HepG2 (cell line): ENCODE data around the gene HYAL2. TPM values are rescaled to one million over a fixed set of nuclear protein-coding genes. Genes with fewer than 3 reads are reported as not detected.

ENCODE experiments used
- ATAC-seq: fragments of 200-7000 bp; cut with Tn5 transposase; 3 replicates; pipeline ENCODE4 v1.9.1; 2020; ENCODE audit warnings: mild to moderate bottlenecking, moderate library complexity
- BruUV-seq: library from RNA; stranded (reverse); fragments of 400-500 nt; replicated peaks from 2 replicates; lab custom pipeline; 2021; lab: Mats Ljungman, UMichigan
- CTCF ChIA-PET: fragments of 300-600 bp; formaldehyde crosslinking; extraction: SDS; loops from one replicate; lab custom pipeline; 2021; ENCODE audit warnings: low total read pairs, inconsistent platforms, low intra/inter-chr PET ratio; lab: Yijun Ruan, JAX
- POLR2A ChIA-PET: fragments of 350-600 bp; sonication (Branson Sonifier 250); formaldehyde crosslinking; loops from one replicate; lab custom pipeline; 2020; ENCODE audit warnings: antibody characterized with exemption, inconsistent platforms; lab: Yijun Ruan, JAX
- DNase-seq: peaks from one replicate; pipeline ENCODE4 v3.0.0-alpha.2; 2015; ENCODE audit warnings: low spot score
- FAIRE-seq: peaks from 3 replicates; lab custom pipeline; 2011; peaks lifted over from hg19 to GRCh38; lab: Jason Lieb, UNC
- H2AFZ ChIP-seq: one replicate; pipeline ENCODE4 v1.6.1; 2011; ENCODE audit warnings: low read length, inconsistent platforms
- H3K27ac ChIP-seq: fragments of 300-600 bp; 3 replicates; pipeline ENCODE4 v1.8.0; 2011; ENCODE audit warnings: mixed run types, mild to moderate bottlenecking, mixed read lengths, low read length, inconsistent platforms; ENCODE audit not compliant: insufficient read depth; ENCODE audit errors: extremely low read length
- H3K27me3 ChIP-seq, 2 experiments: fragments of 200-600 bp in 1 of 2; 2 replicates in 1 of 2; 3 replicates in 1 of 2; pipeline versions ENCODE4 v1.6.0 to v1.8.0; 2011; ENCODE audit warnings: low read length in 2 of 2, mild to moderate bottlenecking in 2 of 2, moderate library complexity in 2 of 2, inconsistent platforms in 1 of 2; ENCODE audit not compliant: insufficient read depth in 2 of 2, control insufficient read depth in 1 of 2
- H3K36me3 ChIP-seq, 2 experiments: fragments of 200-600 bp in 1 of 2; replicated peaks in 1 of 2; 2 replicates in 1 of 2; 3 replicates in 1 of 2; pipeline versions ENCODE4 v1.5.1 to v1.8.0; 2011; ENCODE audit warnings: low read length in 2 of 2, inconsistent platforms in 1 of 2; ENCODE audit not compliant: insufficient read depth in 2 of 2, control insufficient read depth in 1 of 2
- H3K4me1 ChIP-seq: 2 replicates; pipeline ENCODE4 v1.5.1; 2012; ENCODE audit warnings: low read length, inconsistent platforms; ENCODE audit not compliant: insufficient read depth
- H3K4me2 ChIP-seq: 2 replicates; pipeline ENCODE4 v1.6.0; 2011; ENCODE audit warnings: low read depth, low read length, inconsistent platforms
- H3K4me3 ChIP-seq, 3 experiments: fragments of 200-600 bp in 1 of 3; sonication (generic), shearing (Covaris generic) in 1 of 3; replicated peaks in 1 of 3; 2 replicates each; pipeline ENCODE4 v1.5.1; 2011 to 2016; ENCODE audit warnings: low read length in 3 of 3, inconsistent platforms in 2 of 3, low read depth in 2 of 3, mild to moderate bottlenecking in 2 of 3, control low read depth in 1 of 3, mixed read lengths in 1 of 3; ENCODE audit not compliant: insufficient read depth in 1 of 3
- H3K79me2 ChIP-seq: one replicate; pipeline ENCODE4 v1.6.1; 2011; ENCODE audit warnings: low read length, inconsistent platforms; ENCODE audit not compliant: insufficient read depth
- H3K9ac ChIP-seq: 2 replicates; pipeline ENCODE4 v1.6.0; 2011; ENCODE audit warnings: mild to moderate bottlenecking, low read depth, low read length, inconsistent platforms; ENCODE audit not compliant: insufficient read depth
- H3K9me3 ChIP-seq: 2 replicates; pipeline ENCODE4 v1.5.1; 2012; ENCODE audit warnings: mild to moderate bottlenecking, low read length
- H4K20me1 ChIP-seq: 2 replicates; pipeline ENCODE4 v1.6.0; 2011; ENCODE audit warnings: inconsistent platforms, mild to moderate bottlenecking, low read length, moderate library complexity; ENCODE audit not compliant: insufficient read depth
- AGO2 ChIP-seq: fragments of 200-400 bp; formaldehyde crosslinking; optimal IDR thresholded peaks from 2 replicates; pipeline ENCODE3; 2017; ENCODE audit warnings: mild to moderate bottlenecking, low read depth, low read length, moderate library complexity
- EHMT2 ChIP-seq: fragments of 200-600 bp; sonication (generic); IDR thresholded peaks from 2 replicates; pipeline ENCODE4 v1.7.0; 2017; ENCODE audit warnings: antibody characterized with exemption, low read depth, low read length, borderline replicate concordance
- ELF3 ChIP-seq: IDR thresholded peaks from 2 replicates; pipeline ENCODE4 v1.6.1; 2016; ENCODE audit warnings: missing genetic modification reagents, missing compliant biosample characterization
- HNRNPL ChIP-seq: fragments of 200-400 bp; formaldehyde crosslinking; IDR thresholded peaks from 2 replicates; pipeline ENCODE4 v1.6.1; 2017; ENCODE audit warnings: mild to moderate bottlenecking, low read depth, low read length
- ISL2 ChIP-seq: sonication (generic); formaldehyde crosslinking; IDR thresholded peaks from 2 replicates; pipeline ENCODE4 v1.5.0; 2020; ENCODE audit warnings: missing genetic modification reagents
- MTA3 ChIP-seq: sonication (generic); formaldehyde crosslinking; IDR thresholded peaks from 2 replicates; pipeline ENCODE4 v1.4.0; 2020; ENCODE audit warnings: missing genetic modification reagents
- NBN ChIP-seq: fragments of 450-650 bp; conservative IDR thresholded peaks from 2 replicates; pipeline ENCODE4 v1.6.1; 2017
- ZBTB7A ChIP-seq: sonication (generic); formaldehyde crosslinking; IDR thresholded peaks from 2 replicates; pipeline ENCODE4 v1.8.0; 2022; ENCODE audit warnings: mild to moderate bottlenecking, missing genetic modification reagents
- WGBS: methylation state at CpG from one replicate; pipeline ENCODE4 v1.1.6; 2017; ENCODE audit warnings: low lambda C conversion rate; 5-methylcytosine and 5-hydroxymethylcytosine counted together
- in situ Hi-C: cut with HindIII; loops from 2 replicates; pipeline ENCODE4 v1.10.0; 2017; ENCODE audit warnings: low pct_unique_long_range_greater_than_20kb; ENCODE audit not compliant: extremely low pct_ligation_motif_present
- intact Hi-C: fragments of 100-400 bp; cut with micrococcal nuclease; formaldehyde crosslinking; loops from one replicate; pipeline ENCODE4 v1.10.0; 2022; ENCODE audit not compliant: unreplicated experiment
- polyA plus RNA-seq, 8 experiments: library from polyadenylated mRNA; depleted of rRNA in 3 of 8; stranded (reverse) in 7 of 8; unstranded in 1 of 8; fragments of >200 nt; fragmentation: Illumina TruSeq in 4 of 8; extraction: Trizol in 4 of 8; gene quantifications; 2 replicates each; pipeline versions ENCODE4 v1.2.1 to v1.2.3, GENCODE V29; 2011 to 2016; ENCODE audit warnings: low read depth in 4 of 8, missing spikeins in 1 of 8, mixed read lengths in 1 of 8; ENCODE audit not compliant: insufficient read depth in 1 of 8
- total RNA-seq, 5 experiments: library from RNA; depleted of rRNA; stranded (reverse); fragments of >200 nt; fragmentation: Illumina TruSeq; extraction: Trizol; gene quantifications; 2 replicates each; pipeline ENCODE4 v1.2.3, GENCODE V29; 2016; ENCODE audit warnings: low read depth in 1 of 5
- TF ChIP-seq, protein P1 (sequence below): sonication (generic); formaldehyde crosslinking; IDR thresholded peaks from 2 replicates; pipeline ENCODE4 v1.4.0; 2020; ENCODE audit warnings: missing genetic modification reagents
- TF ChIP-seq, protein P2 (sequence below): fragments of 450-650 bp; IDR thresholded peaks from 2 replicates; pipeline ENCODE4 v1.6.1; 2017; ENCODE audit warnings: mild to moderate bottlenecking
- TF ChIP-seq, protein P3 (sequence below): sonication (generic); formaldehyde crosslinking; IDR thresholded peaks from 2 replicates; pipeline ENCODE4 v1.4.0; 2020; ENCODE audit warnings: missing genetic modification reagents

The HYAL2 gene
- total and polyA plus RNA-seq, 2 of the 13 experiments (the other 11 are each of a cell fraction or from before 2014, with no cell fraction given) = 76.2 to 102 TPM

DNA sequence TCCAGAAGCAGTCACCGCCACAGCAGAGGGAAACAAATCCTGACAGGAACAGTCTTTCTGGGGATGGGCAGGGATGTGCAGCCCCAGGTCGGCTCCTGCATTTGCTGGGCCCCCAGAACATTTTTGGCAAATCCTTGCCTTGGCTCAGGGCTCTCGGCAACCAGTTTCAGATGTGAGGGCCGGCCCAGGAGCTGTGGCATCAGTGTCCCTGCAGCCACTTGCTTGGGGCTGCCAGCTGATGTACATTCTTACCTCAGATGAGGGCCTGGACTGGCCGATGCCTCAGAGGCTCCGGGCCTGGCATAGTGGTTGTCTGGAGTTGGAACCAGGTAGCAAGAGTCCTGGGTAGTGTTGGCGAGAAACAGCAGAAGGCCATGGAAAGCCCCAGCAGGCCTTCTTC lies 32.3 kb upstream of the HYAL2 start:
- FAIRE-seq = no peak
- Histone ChIP-seq H3K4me3 (no peak overlapping the region), H2AFZ (no peak overlapping the region), H3K27ac (no peak overlapping the region), H3K36me3 (peaks cover 10 to 31% of the 10 kb centered on the region in 2 experiments; a peak in 4 of 5 replicates), H4K20me1 (peaks cover 25% of the 10 kb centered on the region), H3K4me1 (peaks cover 53% of the 10 kb centered on the region), H3K4me2 (no peak overlapping the region), H3K79me2 (peaks cover 44% of the 10 kb centered on the region), H3K27me3 (no peaks in the 10 kb centered on the region), H3K9me3 (no peaks in the 10 kb centered on the region), H3K9ac (no peak overlapping the region)
- TF ChIP-seq, protein P1, sequence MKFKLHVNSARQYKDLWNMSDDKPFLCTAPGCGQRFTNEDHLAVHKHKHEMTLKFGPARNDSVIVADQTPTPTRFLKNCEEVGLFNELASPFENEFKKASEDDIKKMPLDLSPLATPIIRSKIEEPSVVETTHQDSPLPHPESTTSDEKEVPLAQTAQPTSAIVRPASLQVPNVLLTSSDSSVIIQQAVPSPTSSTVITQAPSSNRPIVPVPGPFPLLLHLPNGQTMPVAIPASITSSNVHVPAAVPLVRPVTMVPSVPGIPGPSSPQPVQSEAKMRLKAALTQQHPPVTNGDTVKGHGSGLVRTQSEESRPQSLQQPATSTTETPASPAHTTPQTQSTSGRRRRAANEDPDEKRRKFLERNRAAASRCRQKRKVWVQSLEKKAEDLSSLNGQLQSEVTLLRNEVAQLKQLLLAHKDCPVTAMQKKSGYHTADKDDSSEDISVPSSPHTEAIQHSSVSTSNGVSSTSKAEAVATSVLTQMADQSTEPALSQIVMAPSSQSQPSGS (CRISPR knock-in tag) = no peak
- no peak for TF ChIP-seq EHMT2
- TF ChIP-seq ISL2 (CRISPR knock-in tag) = no peak
- TF ChIP-seq ZBTB7A = no peak
- TF ChIP-seq AGO2 = peak; percentile 68
- TF ChIP-seq ELF3 (CRISPR knock-in tag) = no peak
- intact Hi-C loops = no loop called here
- ChIA-PET POLR2A (no interaction called here), CTCF (no interaction called here)
- BruUV-seq = no TSS peak
- DNase-seq = no peak
- ATAC-seq = no peak
- in situ Hi-C loops = no loop called here
- 100% methylated on average over 2 of the region's 7 CpGs for WGBS

DNA sequence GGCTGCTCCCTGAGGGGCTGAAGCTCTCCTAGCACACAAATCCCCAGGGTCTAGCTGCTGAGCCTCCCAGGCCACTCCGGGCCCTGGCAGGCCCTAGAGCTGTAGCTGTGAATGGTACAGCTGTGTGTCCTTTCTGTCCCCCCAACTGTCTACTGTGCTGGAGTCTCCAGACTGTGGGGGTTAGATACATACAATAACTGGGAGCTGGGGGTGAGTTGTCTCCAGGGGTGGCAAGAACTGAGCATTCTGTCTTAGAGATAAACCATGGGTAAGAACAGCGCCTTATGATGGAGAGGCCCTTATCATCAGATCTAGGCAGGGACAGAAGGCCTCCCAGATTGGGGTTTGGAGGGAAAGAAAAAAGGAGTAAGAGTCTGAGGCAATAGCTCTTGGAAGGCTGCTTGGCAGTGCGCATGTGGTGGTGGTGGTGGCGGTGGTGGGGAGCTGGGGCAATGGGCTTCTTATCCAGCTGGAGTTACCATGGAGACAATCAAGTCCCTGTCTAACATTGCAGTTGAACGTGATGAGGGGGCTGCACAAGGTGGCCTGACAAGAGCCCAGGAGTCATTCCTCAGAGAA lies 31.7 kb upstream of the HYAL2 start:
- DNase-seq (no peak), ATAC-seq (no peak), FAIRE-seq (no peak)
- Histone ChIP-seq H3K4me2 (no peak overlapping the region), H4K20me1 (peaks cover 25% of the 10 kb centered on the region), H3K27me3 (no peaks in the 10 kb centered on the region), H2AFZ (no peak overlapping the region), H3K36me3 (peaks cover 10 to 31% of the 10 kb centered on the region in 2 experiments; a peak in 4 of 5 replicates), H3K4me3 (no peak overlapping the region), H3K79me2 (peaks cover 50% of the 10 kb centered on the region), H3K4me1 (peaks cover 57% of the 10 kb centered on the region), H3K9ac (no peak overlapping the region), H3K27ac (no peak overlapping the region), H3K9me3 (no peaks in the 10 kb centered on the region)
- WGBS = 95% methylated on average over 5 of the region's 5 CpGs
- no TSS peak for BruUV-seq
- CTCF ChIA-PET = no interaction called here
- in situ Hi-C loops = no loop called here
- intact Hi-C loops = no loop called here
- no peak for TF ChIP-seq HNRNPL
- TF ChIP-seq NBN = no peak
- no peak for TF ChIP-seq MTA3 (CRISPR knock-in tag)
- TF ChIP-seq, protein P2, sequence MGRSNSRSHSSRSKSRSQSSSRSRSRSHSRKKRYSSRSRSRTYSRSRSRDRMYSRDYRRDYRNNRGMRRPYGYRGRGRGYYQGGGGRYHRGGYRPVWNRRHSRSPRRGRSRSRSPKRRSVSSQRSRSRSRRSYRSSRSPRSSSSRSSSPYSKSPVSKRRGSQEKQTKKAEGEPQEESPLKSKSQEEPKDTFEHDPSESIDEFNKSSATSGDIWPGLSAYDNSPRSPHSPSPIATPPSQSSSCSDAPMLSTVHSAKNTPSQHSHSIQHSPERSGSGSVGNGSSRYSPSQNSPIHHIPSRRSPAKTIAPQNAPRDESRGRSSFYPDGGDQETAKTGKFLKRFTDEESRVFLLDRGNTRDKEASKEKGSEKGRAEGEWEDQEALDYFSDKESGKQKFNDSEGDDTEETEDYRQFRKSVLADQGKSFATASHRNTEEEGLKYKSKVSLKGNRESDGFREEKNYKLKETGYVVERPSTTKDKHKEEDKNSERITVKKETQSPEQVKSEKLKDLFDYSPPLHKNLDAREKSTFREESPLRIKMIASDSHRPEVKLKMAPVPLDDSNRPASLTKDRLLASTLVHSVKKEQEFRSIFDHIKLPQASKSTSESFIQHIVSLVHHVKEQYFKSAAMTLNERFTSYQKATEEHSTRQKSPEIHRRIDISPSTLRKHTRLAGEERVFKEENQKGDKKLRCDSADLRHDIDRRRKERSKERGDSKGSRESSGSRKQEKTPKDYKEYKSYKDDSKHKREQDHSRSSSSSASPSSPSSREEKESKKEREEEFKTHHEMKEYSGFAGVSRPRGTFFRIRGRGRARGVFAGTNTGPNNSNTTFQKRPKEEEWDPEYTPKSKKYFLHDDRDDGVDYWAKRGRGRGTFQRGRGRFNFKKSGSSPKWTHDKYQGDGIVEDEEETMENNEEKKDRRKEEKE = no peak
- TF ChIP-seq, protein P3, sequence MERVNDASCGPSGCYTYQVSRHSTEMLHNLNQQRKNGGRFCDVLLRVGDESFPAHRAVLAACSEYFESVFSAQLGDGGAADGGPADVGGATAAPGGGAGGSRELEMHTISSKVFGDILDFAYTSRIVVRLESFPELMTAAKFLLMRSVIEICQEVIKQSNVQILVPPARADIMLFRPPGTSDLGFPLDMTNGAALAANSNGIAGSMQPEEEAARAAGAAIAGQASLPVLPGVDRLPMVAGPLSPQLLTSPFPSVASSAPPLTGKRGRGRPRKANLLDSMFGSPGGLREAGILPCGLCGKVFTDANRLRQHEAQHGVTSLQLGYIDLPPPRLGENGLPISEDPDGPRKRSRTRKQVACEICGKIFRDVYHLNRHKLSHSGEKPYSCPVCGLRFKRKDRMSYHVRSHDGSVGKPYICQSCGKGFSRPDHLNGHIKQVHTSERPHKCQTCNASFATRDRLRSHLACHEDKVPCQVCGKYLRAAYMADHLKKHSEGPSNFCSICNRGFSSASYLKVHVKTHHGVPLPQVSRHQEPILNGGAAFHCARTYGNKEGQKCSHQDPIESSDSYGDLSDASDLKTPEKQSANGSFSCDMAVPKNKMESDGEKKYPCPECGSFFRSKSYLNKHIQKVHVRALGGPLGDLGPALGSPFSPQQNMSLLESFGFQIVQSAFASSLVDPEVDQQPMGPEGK (CRISPR knock-in tag) = no peak
- POLR2A ChIA-PET = interaction anchor here (0.8 to 1.9 kb wide), 3 partner anchors 17 to 215 kb away, joined by 3 to 6 read pairs (median 3); partner anchors contain the start of gene HEMK1
